Measurements from ENCODE around the gene CAMK1D.

- TF ChIP-seq POLR2A (IDR thresholded peaks at IDR 0.05; ENCODE audit: low read depth, low read length) = no peak
- TF ChIP-seq CTCF (conservative IDR thresholded peaks at IDR 0.05; ENCODE audit: low read depth, low read length) = no peak
- TF ChIP-seq MXI1 (IDR thresholded peaks at IDR 0.05; ENCODE audit: borderline replicate concordance, low read depth, low read length) = no peak
- no peak for TF ChIP-seq RAD21 (IDR thresholded peaks at IDR 0.05; ENCODE audit: low read length)
- TF ChIP-seq ELK1 (IDR thresholded peaks at IDR 0.05; ENCODE audit: borderline replicate concordance, low read depth, low read length) = no peak
- TF ChIP-seq RFX5 (IDR thresholded peaks at IDR 0.05; ENCODE audit: low read depth, low read length) = no peak
Observed at GRCh38 chr10:12455766-12456165, 106.4 kb downstream of the CAMK1D start.

Data from IMR-90 (cell line).